ENCODE results near the gene ZNF329. TPM values are rescaled to one million over a fixed set of nuclear protein-coding genes. Genes with fewer than 3 reads are reported as not detected.

The ZNF329 gene
- polyA plus RNA-seq, 2 of the 4 experiments (the other 2 are of a cell fraction) = 2.7 to 5.7 TPM

GRCh38 chr19:58145849-58146248 is 4.7 kb downstream of the ZNF329 start:
- ChIA-PET POLR2A (interaction anchor here (0.7 kb wide), 1 partner anchor 170 kb away, joined by 5 read pairs; no protein-coding TSS in a partner anchor), CTCF (interaction anchor here (0.7 kb wide), 1 partner anchor 482 kb away, joined by 3 read pairs; no protein-coding TSS in a partner anchor)
- H3K4me2 ChIP-seq = no peak overlapping the region
- DNase-seq (ENCODE audit: low read depth in 1 of 2, low spot score in 1 of 2) (no peak), ATAC-seq (no peak), FAIRE-seq (no peak)
- WGBS (ENCODE audit: missing lambda C conversion rate) = 60% methylated on average over 3 of the region's 3 CpGs
- TF ChIP-seq RNF2 (IDR thresholded peaks at IDR 0.05; ENCODE audit: borderline replicate concordance, low read depth) = no peak
- TF ChIP-seq MAZ (IDR thresholded peaks at IDR 0.05; ENCODE audit: borderline replicate concordance, low read depth, low read length) = no peak
- TF ChIP-seq HOXB5 (CRISPR knock-in tag; IDR thresholded peaks at IDR 0.05) = no peak
- no peak for TF ChIP-seq HMGXB4 (CRISPR knock-in tag; IDR thresholded peaks at IDR 0.05; ENCODE audit: borderline replicate concordance)
- no peak for TF ChIP-seq ZSCAN20 (CRISPR knock-in tag; IDR thresholded peaks at IDR 0.05)
- no peak for TF ChIP-seq BHLHE40 (IDR thresholded peaks at IDR 0.05; ENCODE audit: low read depth, low read length)
- no peak for TF ChIP-seq NR3C1 (IDR thresholded peaks at IDR 0.05)
- TF ChIP-seq POLR2A (IDR thresholded peaks at IDR 0.05; ENCODE audit: low read length) = no peak
- no peak for TF ChIP-seq FOSL2 (IDR thresholded peaks at IDR 0.05)
- TF ChIP-seq FOSL2 (CRISPR knock-in tag; IDR thresholded peaks at IDR 0.05) = no peak
- no peak overlapping the region for H3K4me3 ChIP-seq
- H3K4me1 ChIP-seq = no peaks in the 10 kb centered on the region
- H3K27ac ChIP-seq = no peak overlapping the region
- peaks cover 79% of the 10 kb centered on the region for H3K9me3 ChIP-seq

- Histone ChIP-seq H3K4me2 (no peak overlapping the region), H3K9me3 (peaks cover 91% of the 10 kb centered on the region), H3K27ac (no peak overlapping the region), H3K4me3 (no peak overlapping the region), H3K4me1 (no peaks in the 10 kb centered on the region)
- ChIA-PET POLR2A (no interaction called here), CTCF (interaction anchor here (1.1 kb wide), 1 partner anchor 9 kb away, joined by 3 read pairs; no protein-coding TSS in a partner anchor)
- TF ChIP-seq ZFP36 (IDR thresholded peaks at IDR 0.05; ENCODE audit: borderline replicate concordance, partially characterized antibody) = no peak
- no peak for TF ChIP-seq NPAS2 (CRISPR knock-in tag; IDR thresholded peaks at IDR 0.05; ENCODE audit: borderline replicate concordance)
- no peak for TF ChIP-seq CHD4 (IDR thresholded peaks at IDR 0.05; ENCODE audit: borderline replicate concordance)
- TF ChIP-seq CBX8 (IDR thresholded peaks at IDR 0.05) = no peak
- no peak for TF ChIP-seq HOXA7 (CRISPR knock-in tag; IDR thresholded peaks at IDR 0.05)
- TF ChIP-seq SMC3 (IDR thresholded peaks at IDR 0.05) = no peak
- peak; percentile 56 for FAIRE-seq
- WGBS (ENCODE audit: missing lambda C conversion rate) = 60% methylated on average over 1 of the region's 1 CpG
- no peak for DNase-seq (ENCODE audit: low read depth in 1 of 2, low spot score in 1 of 2)
- ATAC-seq = no peak
These were observed 16.3 kb downstream of the ZNF329 start for GRCh38 chr19:58134244-58134643.

GRCh38 chr19:58129284-58129683 is 21.3 kb downstream of the ZNF329 start:
- POLR2A ChIA-PET = interaction anchor here (0.5 kb wide), 1 partner anchor 107 kb away, joined by 3 read pairs; no protein-coding TSS in a partner anchor
- Histone ChIP-seq H3K4me2 (no peak overlapping the region), H3K4me3 (no peak overlapping the region), H3K9me3 (peaks cover 97% of the 10 kb centered on the region), H3K27ac (no peak overlapping the region), H3K4me1 (no peaks in the 10 kb centered on the region)
- FAIRE-seq (no peak), ATAC-seq (no peak), DNase-seq (ENCODE audit: low read depth in 1 of 2, low spot score in 1 of 2) (no peak)
- CTCF ChIA-PET = no interaction called here
- TF ChIP-seq MAFK (IDR thresholded peaks at IDR 0.05; ENCODE audit: partially characterized antibody) (peak; percentile 49), HOXB5 (CRISPR knock-in tag; IDR thresholded peaks at IDR 0.05) (no peak), PHF8 (IDR thresholded peaks at IDR 0.05; ENCODE audit: borderline replicate concordance, low read depth) (no peak)
- WGBS (ENCODE audit: missing lambda C conversion rate) = 50% methylated on average over 3 of the region's 3 CpGs

- FAIRE-seq (no peak), DNase-seq (ENCODE audit: low read depth in 1 of 2, low spot score in 1 of 2) (peak in 1 of 2 experiments; percentile 32), ATAC-seq (no peak)
- ChIA-PET POLR2A (no interaction called here), CTCF (interaction anchor here (1.1 kb wide), 1 partner anchor 13 kb away, joined by 3 read pairs; no protein-coding TSS in a partner anchor)
- no peak overlapping the region for H3K27ac ChIP-seq
- H3K4me2 ChIP-seq = no peak overlapping the region
- peaks cover 97% of the 10 kb centered on the region for H3K9me3 ChIP-seq
- no peak overlapping the region for H3K4me3 ChIP-seq
- H3K4me1 ChIP-seq = no peaks in the 10 kb centered on the region
- TF ChIP-seq USF2 (IDR thresholded peaks at IDR 0.05) (no peak), GATA3 (IDR thresholded peaks at IDR 0.05; ENCODE audit: borderline replicate concordance) (peak; percentile 74), TFCP2L1 (CRISPR knock-in tag; IDR thresholded peaks at IDR 0.05) (no peak)
- WGBS (ENCODE audit: missing lambda C conversion rate) = 68% methylated on average over 12 of the region's 12 CpGs
These were observed 22.4 kb downstream of the ZNF329 start for GRCh38 chr19:58128041-58128685.
